ENCODE measurements around the gene PRR33. TPM values are rescaled to one million over a fixed set of nuclear protein-coding genes. Genes with fewer than 3 reads are reported as not detected.

The PRR33 gene
- total RNA-seq, 1 donor from 2014 or later, result not detected

DNA sequence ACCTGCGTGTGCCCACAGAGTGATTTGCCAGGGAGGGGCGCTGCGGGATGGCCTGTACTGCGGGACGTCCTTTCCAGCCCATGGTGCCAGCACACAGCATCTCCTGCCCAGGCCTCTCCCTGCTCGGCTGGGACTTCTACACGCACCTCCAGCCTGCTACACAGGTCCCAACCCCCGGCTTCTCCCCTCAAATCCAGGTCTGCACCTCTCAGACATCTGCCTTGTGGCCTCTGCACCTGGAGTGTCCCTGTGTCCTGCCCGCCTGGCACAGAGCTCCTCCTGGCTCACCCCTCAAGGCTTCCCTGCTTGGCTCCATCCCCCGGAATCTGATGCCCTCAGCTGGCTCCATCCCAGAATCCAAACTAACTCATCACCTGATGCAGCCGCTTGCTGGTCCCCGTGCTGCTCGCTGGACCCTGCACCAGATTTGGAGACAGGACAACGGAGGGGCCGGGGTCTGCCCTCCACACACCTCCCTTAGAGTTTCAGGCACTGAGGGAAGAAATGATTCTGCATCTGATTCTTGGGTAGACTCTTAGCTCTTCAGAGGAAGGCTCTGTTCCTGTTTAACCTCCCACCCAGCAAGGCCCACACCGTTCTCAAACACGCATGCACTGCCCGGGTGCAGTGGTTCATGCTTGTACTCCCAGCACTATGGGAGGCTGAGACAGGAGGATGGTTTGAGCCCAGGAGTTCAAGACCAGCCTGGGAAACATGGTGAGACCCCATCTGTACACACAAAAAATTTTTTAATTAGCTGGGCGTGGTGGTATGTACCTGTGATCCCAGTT, 42.9 kb downstream of the PRR33 start:
- no peaks in the 10 kb centered on the region for H3K9me3 Mint-ChIP-seq (ENCODE audit: low read depth)
- H3K27ac Mint-ChIP-seq, result no peak overlapping the region

DNA sequence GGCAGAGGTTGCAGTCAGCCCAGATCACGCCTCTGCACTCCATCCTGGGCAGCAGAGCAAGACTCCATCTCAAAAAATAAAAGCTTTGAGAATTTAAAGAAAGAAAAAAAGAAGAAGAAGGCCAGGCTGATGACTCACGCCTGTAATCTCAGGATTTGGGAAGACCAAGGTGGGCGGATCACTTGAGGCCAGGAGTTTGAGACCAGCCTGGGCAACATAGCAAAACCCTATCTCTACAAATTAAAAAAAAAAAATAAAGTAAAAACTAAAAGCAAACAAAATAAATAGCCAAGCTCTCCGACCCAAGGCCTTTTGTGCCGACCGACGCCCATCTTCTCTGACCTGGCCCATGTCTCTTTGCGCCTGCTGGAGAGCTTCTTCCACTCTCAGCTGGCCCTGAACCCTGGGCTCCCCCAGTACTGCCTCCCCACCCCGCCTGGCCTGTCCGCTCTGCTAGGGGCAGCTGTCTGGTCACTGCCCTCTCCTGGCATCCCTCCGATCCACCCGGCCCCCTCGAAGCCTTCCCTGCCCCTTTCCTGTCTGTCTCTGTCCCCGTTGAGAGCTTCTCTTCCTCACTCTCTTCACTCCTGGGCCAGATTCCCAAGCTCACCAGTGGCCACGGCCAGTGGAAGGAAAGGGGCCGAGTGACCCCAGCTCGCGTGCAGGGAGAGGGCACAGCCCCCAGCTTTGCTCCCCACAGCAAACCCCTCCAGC, 43.6 kb downstream of the PRR33 start:
- Mint-ChIP-seq H3K27ac (no peak overlapping the region), H3K36me3 (ENCODE audit: insufficient read depth) (no peaks in the 10 kb centered on the region), H3K9me3 (ENCODE audit: low read depth) (no peaks in the 10 kb centered on the region), H3K4me1 (ENCODE audit: low read depth) (peaks cover 4% of the 10 kb centered on the region), H3K27me3 (peaks cover 39% of the 10 kb centered on the region), H3K4me3 (ENCODE audit: low read depth) (no peak overlapping the region)
- no peak for DNase-seq (ENCODE audit: low spot score, unreplicated experiment)
- TF ChIP-seq, protein P1, sequence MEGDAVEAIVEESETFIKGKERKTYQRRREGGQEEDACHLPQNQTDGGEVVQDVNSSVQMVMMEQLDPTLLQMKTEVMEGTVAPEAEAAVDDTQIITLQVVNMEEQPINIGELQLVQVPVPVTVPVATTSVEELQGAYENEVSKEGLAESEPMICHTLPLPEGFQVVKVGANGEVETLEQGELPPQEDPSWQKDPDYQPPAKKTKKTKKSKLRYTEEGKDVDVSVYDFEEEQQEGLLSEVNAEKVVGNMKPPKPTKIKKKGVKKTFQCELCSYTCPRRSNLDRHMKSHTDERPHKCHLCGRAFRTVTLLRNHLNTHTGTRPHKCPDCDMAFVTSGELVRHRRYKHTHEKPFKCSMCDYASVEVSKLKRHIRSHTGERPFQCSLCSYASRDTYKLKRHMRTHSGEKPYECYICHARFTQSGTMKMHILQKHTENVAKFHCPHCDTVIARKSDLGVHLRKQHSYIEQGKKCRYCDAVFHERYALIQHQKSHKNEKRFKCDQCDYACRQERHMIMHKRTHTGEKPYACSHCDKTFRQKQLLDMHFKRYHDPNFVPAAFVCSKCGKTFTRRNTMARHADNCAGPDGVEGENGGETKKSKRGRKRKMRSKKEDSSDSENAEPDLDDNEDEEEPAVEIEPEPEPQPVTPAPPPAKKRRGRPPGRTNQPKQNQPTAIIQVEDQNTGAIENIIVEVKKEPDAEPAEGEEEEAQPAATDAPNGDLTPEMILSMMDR (IDR thresholded peaks at IDR 0.05; ENCODE audit: unreplicated experiment), result no peak

More for the DNA sequence above, 42.9 kb downstream of the PRR33 start:
- Mint-ChIP-seq H3K4me1 (ENCODE audit: low read depth) (peaks cover 4% of the 10 kb centered on the region), H3K36me3 (ENCODE audit: insufficient read depth) (no peaks in the 10 kb centered on the region), H3K27me3 (peaks cover 32% of the 10 kb centered on the region), H3K4me3 (ENCODE audit: low read depth) (no peak overlapping the region)
- no peak for DNase-seq (ENCODE audit: low spot score, unreplicated experiment)
- TF ChIP-seq, protein P1 (IDR thresholded peaks at IDR 0.05; ENCODE audit: unreplicated experiment), result no peak

DNA sequence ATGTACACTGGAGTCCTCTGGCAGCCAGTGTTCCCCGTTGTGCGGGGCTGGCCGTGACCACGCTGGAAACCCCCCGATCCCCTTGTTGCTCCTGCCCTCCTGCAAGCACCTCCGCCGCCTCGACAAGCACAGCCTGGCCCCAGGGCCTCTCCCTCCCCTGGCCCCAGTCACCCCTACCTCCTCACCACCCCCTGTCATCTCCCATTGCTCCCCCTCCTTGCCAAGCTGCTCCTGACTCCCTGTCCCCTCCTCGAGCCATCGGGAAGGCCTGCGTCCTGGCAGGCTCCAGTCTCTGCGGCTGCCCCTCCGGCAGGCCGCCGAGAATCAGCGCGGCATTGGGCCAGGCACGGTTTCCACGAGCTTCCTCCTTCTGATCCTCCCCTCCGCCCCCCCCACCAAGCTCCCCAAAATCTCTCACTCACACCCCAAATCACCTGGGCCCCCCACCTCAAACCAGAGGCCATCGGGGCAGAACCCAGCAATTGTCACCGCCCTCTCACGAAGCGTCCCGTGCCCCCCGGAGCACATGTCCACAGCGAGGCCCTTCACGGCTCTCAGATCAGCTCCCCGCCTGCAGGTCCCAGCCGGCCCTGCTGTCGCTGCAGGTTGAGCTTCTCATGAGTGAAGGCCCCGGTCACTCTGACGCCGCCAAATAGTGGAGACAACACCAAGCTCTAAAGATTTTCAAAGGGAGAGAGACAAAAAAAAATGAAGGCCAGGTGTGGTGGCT, 44.5 kb downstream of the PRR33 start:
- peaks cover 33% of the 10 kb centered on the region for H3K27me3 Mint-ChIP-seq

DNA sequence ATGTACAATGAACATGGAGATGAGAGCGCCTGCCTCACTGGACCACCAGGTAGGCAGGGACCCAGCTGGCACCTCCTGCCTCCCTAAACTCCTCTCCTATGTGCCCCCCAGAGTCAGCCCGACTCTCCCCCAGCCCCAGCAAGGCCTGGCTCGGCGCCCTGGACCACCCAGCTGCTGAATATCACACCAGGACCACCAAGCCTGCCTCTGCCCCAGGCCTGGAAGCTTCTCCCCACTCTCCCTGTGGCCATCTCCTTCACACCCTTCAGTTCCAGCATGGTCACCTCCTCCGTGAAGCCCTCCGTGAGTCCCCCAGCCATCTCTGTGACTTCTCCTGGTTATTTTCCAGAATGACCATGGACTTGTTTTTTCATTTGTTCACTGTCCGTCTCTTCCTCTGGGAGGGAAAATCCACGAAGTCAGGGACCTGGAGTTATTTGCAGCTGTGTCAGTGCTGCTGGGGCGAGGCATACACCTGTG, 45.2 kb downstream of the PRR33 start:
- H3K27me3 Mint-ChIP-seq, result peaks cover 32% of the 10 kb centered on the region
- TF ChIP-seq, protein P1 (IDR thresholded peaks at IDR 0.05; ENCODE audit: unreplicated experiment), result no peak
- H3K36me3 Mint-ChIP-seq (ENCODE audit: insufficient read depth), result no peaks in the 10 kb centered on the region
- no peak overlapping the region for H3K4me3 Mint-ChIP-seq (ENCODE audit: low read depth)
- DNase-seq (ENCODE audit: low spot score, unreplicated experiment), result no peak
- H3K9me3 Mint-ChIP-seq (ENCODE audit: low read depth), result no peaks in the 10 kb centered on the region
- peaks cover 4% of the 10 kb centered on the region for H3K4me1 Mint-ChIP-seq (ENCODE audit: low read depth)
- H3K27ac Mint-ChIP-seq, result no peak overlapping the region

More for the DNA sequence above, 44.5 kb downstream of the PRR33 start:
- Mint-ChIP-seq H3K4me1 (ENCODE audit: low read depth) (peaks cover 4% of the 10 kb centered on the region), H3K9me3 (ENCODE audit: low read depth) (no peaks in the 10 kb centered on the region), H3K36me3 (ENCODE audit: insufficient read depth) (no peaks in the 10 kb centered on the region), H3K27ac (peak overlapping the region; percentile 67), H3K4me3 (ENCODE audit: low read depth) (no peak overlapping the region)
- TF ChIP-seq, protein P1 (IDR thresholded peaks at IDR 0.05; ENCODE audit: unreplicated experiment), result no peak
- no peak for DNase-seq (ENCODE audit: low spot score, unreplicated experiment)

All from progenitor cell of endocrine pancreas (in vitro differentiated cells).